ENCODE measurements around the gene YDJC. TPM values are rescaled to one million over a fixed set of nuclear protein-coding genes. Genes with fewer than 3 reads are reported as not detected.
"Not testable (repeated sequence)": the region's sequence is repeated elsewhere in the genome, so short reads cannot be mapped to it uniquely, and the experiment has no call there.

YDJC gene
- total RNA-seq, 1 donor from 2014 or later, result 123 TPM

GRCh38 chr22:21611210-21611977 is 18.4 kb downstream of the YDJC start:
- TF ChIP-seq, protein P1, sequence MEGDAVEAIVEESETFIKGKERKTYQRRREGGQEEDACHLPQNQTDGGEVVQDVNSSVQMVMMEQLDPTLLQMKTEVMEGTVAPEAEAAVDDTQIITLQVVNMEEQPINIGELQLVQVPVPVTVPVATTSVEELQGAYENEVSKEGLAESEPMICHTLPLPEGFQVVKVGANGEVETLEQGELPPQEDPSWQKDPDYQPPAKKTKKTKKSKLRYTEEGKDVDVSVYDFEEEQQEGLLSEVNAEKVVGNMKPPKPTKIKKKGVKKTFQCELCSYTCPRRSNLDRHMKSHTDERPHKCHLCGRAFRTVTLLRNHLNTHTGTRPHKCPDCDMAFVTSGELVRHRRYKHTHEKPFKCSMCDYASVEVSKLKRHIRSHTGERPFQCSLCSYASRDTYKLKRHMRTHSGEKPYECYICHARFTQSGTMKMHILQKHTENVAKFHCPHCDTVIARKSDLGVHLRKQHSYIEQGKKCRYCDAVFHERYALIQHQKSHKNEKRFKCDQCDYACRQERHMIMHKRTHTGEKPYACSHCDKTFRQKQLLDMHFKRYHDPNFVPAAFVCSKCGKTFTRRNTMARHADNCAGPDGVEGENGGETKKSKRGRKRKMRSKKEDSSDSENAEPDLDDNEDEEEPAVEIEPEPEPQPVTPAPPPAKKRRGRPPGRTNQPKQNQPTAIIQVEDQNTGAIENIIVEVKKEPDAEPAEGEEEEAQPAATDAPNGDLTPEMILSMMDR (conservative IDR thresholded peaks at IDR 0.05; ENCODE audit: low read depth, low read length), result no peak
- no peak overlapping the region for H3K4me3 ChIP-seq (ENCODE audit: low read depth, low read length)
- DNase-seq (ENCODE audit: low read depth), result no peak

DNA sequence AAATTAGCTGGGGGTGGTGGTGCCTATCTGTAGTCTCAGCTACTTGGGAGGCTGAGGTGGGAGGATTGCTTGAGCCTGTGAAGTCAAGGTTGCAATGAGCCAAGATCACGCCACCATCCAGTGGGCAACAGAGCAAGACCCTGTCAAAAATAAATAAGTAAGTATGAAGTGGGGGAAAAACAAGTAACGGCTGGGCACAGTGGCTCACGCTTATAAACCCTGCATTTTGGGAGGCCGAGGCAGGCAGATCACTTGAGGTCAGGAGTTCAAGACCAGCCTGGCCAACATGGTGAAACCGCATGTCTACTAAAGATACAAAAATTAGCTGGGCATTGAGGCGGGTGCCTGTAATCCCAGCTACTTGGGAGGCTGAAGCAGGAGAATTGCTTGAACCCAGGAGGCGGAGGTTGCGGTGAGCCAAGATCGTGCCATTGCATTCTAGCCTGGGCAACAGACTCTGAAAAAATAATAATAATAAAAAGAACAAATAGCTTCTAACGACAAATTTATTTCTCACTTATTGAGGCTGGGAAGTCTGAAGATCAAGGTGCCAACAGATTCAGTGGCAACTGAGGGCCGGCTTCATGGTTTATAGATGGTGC is 20.2 kb downstream of the YDJC start:
- not testable (repeated sequence) for H3K4me3 ChIP-seq (ENCODE audit: low read depth, low read length); DNase-seq (ENCODE audit: low read depth)

GRCh38 chr22:21606775-21607174 is 23.0 kb downstream of the YDJC start:
- no peak overlapping the region for H3K4me3 ChIP-seq (ENCODE audit: low read depth, low read length)
- TF ChIP-seq, protein P1 (conservative IDR thresholded peaks at IDR 0.05; ENCODE audit: low read depth, low read length), result no peak
- no peak for DNase-seq (ENCODE audit: low read depth)

GRCh38 chr22:21605887-21606564 is 23.8 kb downstream of the YDJC start:
- H3K4me3 ChIP-seq (ENCODE audit: low read depth, low read length), result no peak overlapping the region
- no peak for DNase-seq (ENCODE audit: low read depth)
- TF ChIP-seq, protein P1 (conservative IDR thresholded peaks at IDR 0.05; ENCODE audit: low read depth, low read length), result no peak

GRCh38 chr22:21603973-21604372 is 25.8 kb downstream of the YDJC start:
- no peak overlapping the region for H3K4me3 ChIP-seq (ENCODE audit: low read depth, low read length)
- no peak for DNase-seq (ENCODE audit: low read depth)
- TF ChIP-seq, protein P1 (conservative IDR thresholded peaks at IDR 0.05; ENCODE audit: low read depth, low read length), result no peak

DNA sequence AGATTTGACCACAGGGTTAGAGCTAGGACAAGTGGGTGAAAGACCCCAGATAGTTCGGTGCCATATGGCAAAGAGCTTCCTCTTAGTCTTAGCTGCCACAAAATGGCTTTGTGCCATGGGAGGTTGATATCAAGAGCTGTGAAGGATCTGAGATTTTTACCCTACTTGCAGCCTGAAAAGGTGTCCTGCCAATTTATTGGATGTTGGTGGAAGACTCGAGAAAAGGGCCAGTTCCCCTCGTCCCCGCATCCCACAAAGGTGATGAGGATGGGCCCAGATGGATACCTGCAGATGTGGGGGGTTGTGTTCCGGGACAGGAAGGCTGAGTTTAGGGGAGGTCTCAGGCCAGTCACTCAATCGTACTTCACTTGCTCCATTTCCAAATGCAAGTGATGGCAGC is 27.2 kb downstream of the YDJC start:
- TF ChIP-seq, protein P1 (conservative IDR thresholded peaks at IDR 0.05; ENCODE audit: low read depth, low read length), result no peak
- H3K4me3 ChIP-seq (ENCODE audit: low read depth, low read length), result no peak overlapping the region
- no peak for DNase-seq (ENCODE audit: low read depth)

DNA sequence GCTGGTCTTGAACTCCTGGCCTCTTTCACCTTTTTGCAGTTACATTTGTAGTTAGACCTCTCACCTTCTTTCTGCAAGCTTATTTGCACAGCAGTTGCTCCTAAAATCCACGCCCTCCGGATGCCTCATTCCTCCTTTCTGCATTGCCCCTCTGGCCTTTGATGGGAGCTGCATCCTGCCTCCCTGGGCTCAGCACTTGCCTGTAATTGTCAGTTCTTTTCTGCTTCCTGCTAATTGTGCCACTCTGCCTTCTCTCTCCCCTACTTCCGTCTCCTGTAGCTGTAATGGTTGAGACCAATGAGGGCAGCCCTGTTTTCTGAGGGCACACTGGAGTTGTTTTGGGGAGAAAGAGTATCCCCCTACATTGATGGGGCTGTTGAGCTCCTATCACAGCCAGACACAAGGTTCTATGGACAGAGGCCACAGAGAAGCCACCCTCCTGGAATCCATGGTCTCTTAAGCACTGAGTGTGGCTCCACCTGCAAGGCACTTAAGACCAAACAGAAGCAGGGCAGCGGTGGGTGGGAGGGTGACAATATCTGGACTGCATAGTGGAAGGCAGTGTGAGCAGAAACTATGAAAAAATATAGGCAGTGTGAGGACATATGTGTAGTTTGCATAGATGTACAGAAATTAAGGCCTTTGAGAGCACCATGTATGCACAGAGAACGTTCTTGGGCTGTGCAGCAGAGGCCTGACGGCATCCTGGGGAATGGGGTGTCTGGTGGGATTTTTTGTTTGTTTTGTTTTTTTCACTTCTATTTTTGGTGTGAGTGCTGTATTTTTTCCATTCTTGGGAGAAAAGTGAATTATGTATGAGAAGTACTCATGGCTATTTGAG is 30.5 kb downstream of the YDJC start:
- H3K4me3 ChIP-seq (ENCODE audit: low read depth, low read length), result no peak overlapping the region
- TF ChIP-seq, protein P1 (conservative IDR thresholded peaks at IDR 0.05; ENCODE audit: low read depth, low read length), result no peak
- DNase-seq (ENCODE audit: low read depth), result no peak

Data from epithelial cell of proximal tubule (primary cell).